ENCODE results near the gene SLC6A20.

The SLC6A20 gene

GRCh38 chr3:45712434-45713110 is 83.8 kb downstream of the SLC6A20 start:
- no peak overlapping the region for H3K4me3 ChIP-seq (ENCODE audit: low read length)
- TF ChIP-seq, protein P1, sequence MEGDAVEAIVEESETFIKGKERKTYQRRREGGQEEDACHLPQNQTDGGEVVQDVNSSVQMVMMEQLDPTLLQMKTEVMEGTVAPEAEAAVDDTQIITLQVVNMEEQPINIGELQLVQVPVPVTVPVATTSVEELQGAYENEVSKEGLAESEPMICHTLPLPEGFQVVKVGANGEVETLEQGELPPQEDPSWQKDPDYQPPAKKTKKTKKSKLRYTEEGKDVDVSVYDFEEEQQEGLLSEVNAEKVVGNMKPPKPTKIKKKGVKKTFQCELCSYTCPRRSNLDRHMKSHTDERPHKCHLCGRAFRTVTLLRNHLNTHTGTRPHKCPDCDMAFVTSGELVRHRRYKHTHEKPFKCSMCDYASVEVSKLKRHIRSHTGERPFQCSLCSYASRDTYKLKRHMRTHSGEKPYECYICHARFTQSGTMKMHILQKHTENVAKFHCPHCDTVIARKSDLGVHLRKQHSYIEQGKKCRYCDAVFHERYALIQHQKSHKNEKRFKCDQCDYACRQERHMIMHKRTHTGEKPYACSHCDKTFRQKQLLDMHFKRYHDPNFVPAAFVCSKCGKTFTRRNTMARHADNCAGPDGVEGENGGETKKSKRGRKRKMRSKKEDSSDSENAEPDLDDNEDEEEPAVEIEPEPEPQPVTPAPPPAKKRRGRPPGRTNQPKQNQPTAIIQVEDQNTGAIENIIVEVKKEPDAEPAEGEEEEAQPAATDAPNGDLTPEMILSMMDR (IDR thresholded peaks at IDR 0.05; ENCODE audit: insufficient read depth, low read depth, low read length, missing control alignments), result no peak

GRCh38 chr3:45711931-45712330 is 84.4 kb downstream of the SLC6A20 start:
- H3K4me3 ChIP-seq (ENCODE audit: low read length), result no peak overlapping the region
- TF ChIP-seq, protein P1 (IDR thresholded peaks at IDR 0.05; ENCODE audit: insufficient read depth, low read depth, low read length, missing control alignments), result no peak
- DNase-seq (ENCODE audit: low read depth), result no peak

More at GRCh38 chr3:45712434-45713110, 83.8 kb downstream of the SLC6A20 start:
- DNase-seq (ENCODE audit: low read depth), result no peak

DNA sequence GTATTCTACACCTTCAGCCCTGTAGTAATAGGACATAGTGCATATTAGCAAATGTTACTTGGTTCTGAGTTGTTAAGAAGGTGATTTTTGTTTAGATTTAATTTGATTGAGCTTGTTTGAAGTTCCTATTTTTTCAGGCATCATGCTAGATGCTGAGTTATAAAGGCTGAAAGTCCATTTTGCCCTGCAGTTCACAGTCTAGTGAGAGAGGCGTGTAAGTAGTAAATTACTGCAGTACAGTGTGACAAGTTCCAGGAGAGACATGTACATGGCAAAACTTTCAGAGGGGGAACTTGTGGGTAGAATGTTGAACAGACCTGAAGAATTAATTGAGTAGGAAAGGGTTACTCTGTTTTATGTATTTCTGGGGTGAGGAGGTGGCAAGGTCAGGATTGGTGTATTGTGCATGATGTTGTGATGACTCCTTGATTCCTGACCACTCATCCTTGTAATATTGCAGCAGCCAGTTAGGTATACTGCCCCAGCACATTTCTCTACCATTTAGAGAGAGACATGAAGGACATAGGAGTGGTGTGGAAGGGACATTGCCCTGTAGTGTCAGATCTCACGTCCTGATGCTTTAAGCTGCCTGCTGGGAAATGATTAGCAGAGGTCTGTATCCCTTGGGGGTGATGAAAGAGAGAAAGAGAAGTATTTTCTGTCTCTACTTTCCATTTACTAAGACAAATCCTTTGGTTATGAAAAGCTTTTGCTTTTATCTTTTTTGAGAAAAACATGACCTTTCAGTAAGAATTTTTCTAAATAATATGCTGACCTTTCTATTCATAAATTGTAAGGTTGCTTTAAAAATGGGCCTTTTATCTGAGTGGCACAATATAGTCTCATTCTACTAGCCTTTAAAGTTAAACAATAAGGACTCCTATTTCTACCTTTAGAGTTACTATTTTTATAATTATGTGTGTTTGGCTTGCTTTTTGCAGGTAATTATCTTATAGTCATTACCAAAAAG is 90.2 kb downstream of the SLC6A20 start:
- TF ChIP-seq, protein P1 (IDR thresholded peaks at IDR 0.05; ENCODE audit: insufficient read depth, low read depth, low read length, missing control alignments), result no peak
- DNase-seq (ENCODE audit: low read depth), result no peak
- no peak overlapping the region for H3K4me3 ChIP-seq (ENCODE audit: low read length)
